ENCODE measurements around the gene LGR4.
"Not testable (repeated sequence)": the region's sequence is repeated elsewhere in the genome, so short reads cannot be mapped to it uniquely, and the experiment has no call there.

Gene LGR4

GRCh38 chr11:27472398-27473016 lies at the start of gene LGR4:
LGR4 (minus strand) TSS chr11:27472790; CDS start chr11:27472302, 488 bp downstream.
- peak; percentile 40 to 45 for DNase-seq (ENCODE audit: low read depth in 2 of 2)

GRCh38 chr11:27520226-27520625 lies 47.6 kb upstream of the LGR4 start:
- no peak for DNase-seq (ENCODE audit: low read depth in 2 of 2)

GRCh38 chr11:27518518-27518917 lies 45.9 kb upstream of the LGR4 start:
- DNase-seq (ENCODE audit: low read depth in 2 of 2): no peak

- DNase-seq (ENCODE audit: low read depth in 2 of 2): not testable (repeated sequence)
Measured at GRCh38 chr11:27517490-27517889, 44.9 kb upstream of the LGR4 start.

GRCh38 chr11:27514558-27514957 lies 42.0 kb upstream of the LGR4 start:
- DNase-seq (ENCODE audit: low read depth in 2 of 2): no peak

GRCh38 chr11:27514076-27514475 lies 41.5 kb upstream of the LGR4 start:
- no peak for DNase-seq (ENCODE audit: low read depth in 2 of 2)

- DNase-seq (ENCODE audit: low read depth in 2 of 2): no peak
Measured at GRCh38 chr11:27513389-27513788, 40.8 kb upstream of the LGR4 start.

- DNase-seq (ENCODE audit: low read depth in 2 of 2): no peak
Measured at GRCh38 chr11:27512238-27512637, 39.6 kb upstream of the LGR4 start.

- DNase-seq (ENCODE audit: low read depth in 2 of 2): no peak
Measured at GRCh38 chr11:27509908-27510307, 37.3 kb upstream of the LGR4 start.

GRCh38 chr11:27507557-27508322 lies 35.1 kb upstream of the LGR4 start:
- DNase-seq (ENCODE audit: low read depth in 2 of 2): no peak

GRCh38 chr11:27506200-27507182 lies 33.9 kb upstream of the LGR4 start, which contains the start of gene LIN7C:
LIN7C (minus strand) TSS chr11:27506769; CDS start chr11:27506752, 17 bp downstream.
- peak; percentile 84 to 93 for DNase-seq (ENCODE audit: low read depth in 2 of 2)

- DNase-seq (ENCODE audit: low read depth in 2 of 2): no peak
Measured at GRCh38 chr11:27505781-27506180, 33.2 kb upstream of the LGR4 start.

GRCh38 chr11:27504205-27504604 lies 31.6 kb upstream of the LGR4 start:
- DNase-seq (ENCODE audit: low read depth in 2 of 2): no peak

GRCh38 chr11:27501100-27501499 lies 28.5 kb upstream of the LGR4 start:
- no peak for DNase-seq (ENCODE audit: low read depth in 2 of 2)

- DNase-seq (ENCODE audit: low read depth in 2 of 2): no peak
Measured at GRCh38 chr11:27497911-27498310, 25.3 kb upstream of the LGR4 start.

GRCh38 chr11:27497284-27497866 lies 24.8 kb upstream of the LGR4 start:
- no peak for DNase-seq (ENCODE audit: low read depth in 2 of 2)

GRCh38 chr11:27496461-27496860 lies 23.9 kb upstream of the LGR4 start:
- no peak for DNase-seq (ENCODE audit: low read depth in 2 of 2)

- no peak for DNase-seq (ENCODE audit: low read depth in 2 of 2)
Measured at GRCh38 chr11:27495710-27496300, 23.2 kb upstream of the LGR4 start.

- DNase-seq (ENCODE audit: low read depth in 2 of 2): no peak
Measured at GRCh38 chr11:27489092-27489491, 16.5 kb upstream of the LGR4 start.

GRCh38 chr11:27487706-27488105 lies 15.1 kb upstream of the LGR4 start:
- no peak for DNase-seq (ENCODE audit: low read depth in 2 of 2)

All from stimulated activated CD8-positive, alpha-beta memory T cell treated with anti-CD3 and anti-CD28 coated beads, Interleukin-2, amount 100 ng/mL, for 48 hours (primary cell).